Measurements from ENCODE around the gene LHX5.
A peak's percentile ranks its signal among the peaks of the same experiment; 100 is the strongest.

The LHX5 gene

GRCh38 chr12:113464452-113464775 lies 7.3 kb downstream of the LHX5 start:
- DNase-seq = no peak

GRCh38 chr12:113463746-113464451 lies 7.8 kb downstream of the LHX5 start:
- no peak for DNase-seq

- no peak for DNase-seq
These were observed 8.5 kb downstream of the LHX5 start for GRCh38 chr12:113462998-113463745.

GRCh38 chr12:113462117-113462774 lies 9.4 kb downstream of the LHX5 start:
- DNase-seq = peak; percentile 49

DNA sequence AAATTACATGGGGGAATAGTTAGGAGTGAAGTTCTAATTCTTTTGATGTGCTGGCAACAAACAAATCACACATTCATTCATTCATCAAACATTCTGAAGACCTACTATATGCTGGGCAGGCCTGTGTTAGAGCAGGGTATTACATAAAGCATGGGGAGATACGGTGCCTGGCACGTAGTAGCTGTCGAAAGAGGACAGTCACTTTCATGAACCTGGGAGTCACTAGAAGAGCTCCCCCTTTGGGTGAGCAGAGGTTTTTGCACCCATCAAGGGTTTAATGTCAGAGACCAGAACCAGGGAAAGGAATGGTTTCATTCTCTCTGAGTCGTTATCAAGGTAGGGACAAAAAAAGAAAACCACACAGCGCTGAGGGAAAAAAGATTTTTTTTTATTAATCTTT lies 10.0 kb downstream of the LHX5 start:
- DNase-seq = no peak

GRCh38 chr12:113459981-113460380 lies 11.7 kb downstream of the LHX5 start:
- DNase-seq = no peak

DNA sequence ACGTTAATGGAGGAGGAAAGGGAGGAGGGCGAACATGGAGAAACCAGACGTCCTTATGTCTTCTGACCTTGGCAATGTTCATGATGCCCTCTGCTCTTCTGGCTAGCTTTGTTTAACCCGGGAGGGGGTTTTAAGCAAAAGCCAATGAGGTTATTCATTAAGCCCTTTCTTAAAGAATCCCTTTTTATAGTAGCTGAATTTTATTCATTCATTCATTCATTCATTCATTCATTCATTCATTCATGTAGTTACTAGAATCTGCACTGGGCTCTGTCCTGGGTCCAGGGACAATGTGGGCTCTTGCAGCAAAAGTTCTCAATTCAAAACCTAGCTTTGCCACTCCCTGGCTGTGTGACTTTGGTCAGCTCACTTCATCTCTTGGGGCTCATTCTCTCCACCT lies 14.0 kb downstream of the LHX5 start:
- no peak for DNase-seq

GRCh38 chr12:113457185-113457584 lies 14.5 kb downstream of the LHX5 start:
- DNase-seq = no peak

- no peak for DNase-seq
These were observed 14.9 kb downstream of the LHX5 start for GRCh38 chr12:113456761-113457160.

GRCh38 chr12:113456199-113456598 lies 15.5 kb downstream of the LHX5 start:
- DNase-seq = no peak

DNA sequence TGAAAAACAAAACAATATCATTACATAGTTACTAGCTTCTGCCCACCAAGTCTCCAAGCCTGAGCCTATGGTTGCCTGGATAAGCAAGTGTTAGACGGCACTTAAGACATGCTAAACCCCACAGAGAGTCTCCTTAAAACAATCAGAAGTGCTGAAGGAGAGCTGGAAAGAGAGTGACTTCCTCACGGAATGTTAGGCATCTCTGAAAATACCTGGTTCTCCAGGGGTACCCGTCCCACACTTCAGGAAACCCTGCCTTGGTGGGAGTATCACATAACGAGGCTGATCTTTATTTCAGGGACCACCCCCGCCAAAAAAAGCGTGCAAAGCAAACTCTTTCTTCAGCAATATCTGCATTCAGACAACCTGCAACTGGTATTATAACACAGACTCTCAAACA lies 18.3 kb downstream of the LHX5 start:
- DNase-seq = no peak

DNA sequence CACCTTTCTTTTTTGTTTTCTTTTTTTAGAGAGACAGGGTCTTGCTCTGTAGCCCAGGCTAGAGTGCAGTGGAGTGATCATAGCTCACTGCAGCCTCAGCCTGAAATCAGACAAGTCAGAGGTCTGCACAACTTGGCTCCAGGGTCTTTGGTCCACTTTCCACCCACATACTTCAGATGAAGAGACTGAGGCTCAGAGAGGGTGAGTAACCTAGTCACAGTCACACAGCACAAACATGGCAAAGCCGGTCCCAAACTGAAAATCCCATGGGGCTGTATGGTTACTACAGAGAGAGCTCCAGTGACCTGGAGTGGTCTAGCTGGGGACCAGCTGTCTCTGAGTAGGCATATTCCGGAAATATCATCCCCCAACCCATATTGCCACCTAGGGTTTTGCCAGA lies 19.2 kb downstream of the LHX5 start:
- DNase-seq = no peak

GRCh38 chr12:113449839-113450238 lies 21.8 kb downstream of the LHX5 start:
- no peak for DNase-seq

DNA sequence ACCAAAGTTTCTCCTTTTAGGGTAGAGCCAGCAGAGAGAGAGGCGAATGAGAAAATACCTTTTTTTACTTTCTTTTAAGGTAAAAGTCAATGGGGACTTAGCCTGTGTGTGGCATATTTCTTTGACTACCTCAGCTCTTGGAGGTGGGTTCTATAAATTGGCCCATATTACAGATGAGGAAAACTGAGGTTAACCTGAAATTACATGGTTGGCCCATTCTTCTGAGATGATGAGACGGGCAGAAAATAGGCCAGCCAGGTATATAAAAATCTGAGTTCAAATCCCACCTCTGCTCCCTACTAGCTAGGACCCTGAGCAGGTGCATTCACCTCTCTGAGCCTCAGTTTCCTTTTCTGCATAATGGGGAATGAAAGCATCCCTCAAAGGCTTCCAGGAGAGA lies 22.4 kb downstream of the LHX5 start:
- no peak for DNase-seq

DNA sequence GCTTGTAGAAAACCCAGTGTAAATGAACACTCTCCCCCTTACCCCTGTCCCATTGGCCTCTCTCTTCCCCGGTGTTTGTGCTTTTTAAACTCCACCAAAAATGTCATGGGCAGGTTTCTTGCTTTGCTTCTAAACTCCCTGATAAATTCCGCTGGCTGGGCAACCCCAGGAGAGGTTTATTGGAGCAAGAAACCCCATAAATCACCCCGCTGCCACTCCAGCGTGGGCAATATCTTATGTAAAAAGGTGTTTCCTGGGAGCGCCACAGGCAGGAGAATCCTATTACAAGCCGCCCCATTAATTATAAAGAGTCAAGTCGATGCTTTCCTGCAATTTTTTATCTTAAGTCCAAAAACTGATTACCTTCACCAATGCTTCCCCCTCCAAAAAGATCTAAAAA lies 22.8 kb downstream of the LHX5 start:
- DNase-seq = no peak

GRCh38 chr12:113445544-113446171 lies 26.0 kb downstream of the LHX5 start:
- no peak for DNase-seq

GRCh38 chr12:113443030-113443539 lies 28.6 kb downstream of the LHX5 start:
- DNase-seq = no peak

- no peak for DNase-seq
These were observed 30.5 kb downstream of the LHX5 start for GRCh38 chr12:113440947-113441782.

GRCh38 chr12:113440336-113440735 lies 31.3 kb downstream of the LHX5 start:
- DNase-seq = no peak

DNA sequence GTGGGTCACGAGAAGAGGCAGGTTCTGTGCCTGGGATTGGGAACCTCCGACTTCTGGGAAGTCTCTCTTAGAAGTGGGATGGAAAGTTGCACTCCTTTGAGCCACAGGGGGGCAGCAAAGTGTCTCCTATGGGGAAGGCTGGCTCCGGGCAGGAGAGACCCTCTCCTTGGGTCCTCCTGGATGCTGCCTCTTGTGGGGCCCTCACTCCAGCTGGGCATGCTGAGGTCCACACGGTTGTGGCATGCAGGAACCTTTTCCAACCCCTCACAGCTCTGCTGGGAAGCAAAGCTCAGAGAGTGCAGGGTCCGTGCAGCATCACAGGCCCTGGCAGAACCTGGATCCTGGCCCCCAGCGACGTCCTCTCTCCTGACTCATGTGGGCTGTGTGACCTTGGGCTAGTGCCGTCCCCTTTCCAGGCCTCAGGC lies 32.1 kb downstream of the LHX5 start:
- DNase-seq = no peak

DNA sequence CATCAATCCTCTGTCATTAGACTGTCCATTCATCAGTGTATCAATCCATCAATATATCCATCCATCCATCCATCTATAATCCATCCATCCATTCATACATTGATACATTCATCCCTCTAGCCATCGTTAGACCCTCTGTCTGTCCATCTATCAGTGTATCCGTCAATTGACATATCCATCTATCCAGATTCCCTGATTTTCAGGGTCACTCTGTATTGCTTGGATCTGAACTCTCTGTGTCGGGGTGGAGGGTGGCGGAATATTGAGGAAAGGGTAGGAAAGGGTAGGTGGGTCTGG lies 32.4 kb downstream of the LHX5 start:
- no peak for DNase-seq

DNA sequence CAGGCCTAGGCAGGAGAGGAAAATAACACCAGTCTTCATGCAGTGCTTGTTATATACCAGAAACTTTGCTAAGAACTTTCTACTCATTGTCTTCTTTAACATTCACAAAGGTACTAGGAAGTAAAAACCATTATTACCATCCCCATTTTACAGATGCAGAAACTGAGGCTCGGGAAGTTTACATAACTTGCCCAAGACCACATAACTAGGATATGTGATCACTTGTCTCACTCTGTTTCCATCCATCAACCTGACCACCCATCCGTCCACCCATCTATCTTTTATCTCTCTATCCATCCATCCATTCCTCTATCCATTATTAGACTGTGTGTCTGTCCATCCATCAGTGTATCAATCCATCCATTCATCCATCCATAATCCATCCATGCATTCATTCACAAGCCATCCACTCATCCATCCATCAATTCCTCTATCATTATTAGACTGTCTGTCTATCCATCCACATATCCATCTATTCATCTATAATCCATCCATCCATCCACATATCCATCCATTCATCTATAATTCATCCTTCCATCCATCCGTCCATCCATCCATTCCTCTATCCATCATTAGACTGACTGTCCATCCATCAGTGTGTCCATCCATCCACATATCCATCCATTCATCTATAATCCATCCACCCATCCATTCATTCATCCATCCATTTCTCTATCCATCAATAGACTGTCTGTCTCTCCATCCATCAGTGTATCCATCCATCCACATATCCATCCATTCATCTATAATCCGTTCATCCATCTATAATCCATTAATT lies 33.0 kb downstream of the LHX5 start:
- no peak for DNase-seq
